Osteocyte (in vitro differentiated cells): Measurements from ENCODE around the gene LHFPL3. TPM values are rescaled to one million over a fixed set of nuclear protein-coding genes. Genes with fewer than 3 reads are reported as not detected.

Experiments
- DNase-seq: peaks from one replicate; pipeline ENCODE4 v3.0.0; 2021; ENCODE audit warnings: mixed read lengths; ENCODE audit not compliant: unreplicated experiment; ENCODE audit errors: extremely low spot score
- H3K27ac Mint-ChIP-seq: one replicate; pipeline ENCODE4 v1.8.0; 2021; ENCODE audit warnings: mild to moderate bottlenecking, mixed read lengths; ENCODE audit not compliant: unreplicated experiment
- H3K27me3 Mint-ChIP-seq: one replicate; pipeline ENCODE4 v1.8.0; 2021; ENCODE audit warnings: mixed read lengths; ENCODE audit not compliant: unreplicated experiment
- H3K36me3 Mint-ChIP-seq: one replicate; pipeline ENCODE4 v1.8.0; 2021; ENCODE audit warnings: mixed read lengths; ENCODE audit not compliant: unreplicated experiment
- H3K4me1 Mint-ChIP-seq: one replicate; pipeline ENCODE4 v1.8.0; 2021; ENCODE audit warnings: mixed read lengths; ENCODE audit not compliant: unreplicated experiment
- H3K4me3 Mint-ChIP-seq: one replicate; pipeline ENCODE4 v1.8.0; 2021; ENCODE audit warnings: mild to moderate bottlenecking, moderate library complexity, mixed read lengths; ENCODE audit not compliant: unreplicated experiment
- H3K9me3 Mint-ChIP-seq: one replicate; pipeline ENCODE4 v1.8.0; 2021; ENCODE audit warnings: mixed read lengths; ENCODE audit not compliant: unreplicated experiment
- CTCF ChIP-seq: fragments of 200-600 bp; sonication (generic); IDR thresholded peaks from 2 replicates; pipeline ENCODE4 v1.5.0; 2021; ENCODE audit warnings: antibody characterized with exemption, mild to moderate bottlenecking, moderate library complexity
- total RNA-seq: library from RNA; stranded (reverse); gene quantifications from 2 replicates; pipeline ENCODE4 v1.2.1, GENCODE V29; 2021

The LHFPL3 gene
- total RNA-seq, 1 donor from 2014 or later = not detected

GRCh38 chr7:104366390-104366789, 38.0 kb downstream of the LHFPL3 start:
- no peak overlapping the region for H3K4me3 Mint-ChIP-seq
- no peaks in the 10 kb centered on the region for H3K36me3 Mint-ChIP-seq
- no peak for TF ChIP-seq CTCF
- no peak for DNase-seq
- H3K9me3 Mint-ChIP-seq = no peaks in the 10 kb centered on the region
- H3K27ac Mint-ChIP-seq = no peak overlapping the region
- H3K27me3 Mint-ChIP-seq = no peaks in the 10 kb centered on the region
- H3K4me1 Mint-ChIP-seq = no peaks in the 10 kb centered on the region

DNA sequence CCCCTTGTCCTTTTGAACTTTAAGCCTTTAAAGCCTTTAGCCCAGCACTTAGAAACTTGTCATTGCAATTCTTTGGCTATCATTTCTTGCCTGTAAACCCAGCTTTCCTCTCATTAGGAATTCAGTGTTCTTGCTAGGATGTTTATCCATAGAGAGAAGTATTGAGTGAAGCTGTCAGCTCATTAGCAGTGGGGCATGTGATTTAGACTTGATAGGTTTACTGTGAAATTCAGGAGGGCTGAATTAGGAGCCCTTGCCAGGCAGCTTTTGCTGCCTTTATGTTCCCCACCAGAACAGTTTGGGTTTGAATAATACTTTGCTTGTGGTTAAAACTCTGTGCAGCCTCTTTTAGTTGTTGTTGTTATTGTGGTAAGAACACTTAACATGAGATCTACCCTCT, 39.5 kb downstream of the LHFPL3 start:
- TF ChIP-seq CTCF = no peak
- Mint-ChIP-seq H3K27ac (no peak overlapping the region), H3K27me3 (no peaks in the 10 kb centered on the region), H3K36me3 (no peaks in the 10 kb centered on the region), H3K4me3 (no peak overlapping the region), H3K9me3 (no peaks in the 10 kb centered on the region), H3K4me1 (no peaks in the 10 kb centered on the region)
- no peak for DNase-seq

DNA sequence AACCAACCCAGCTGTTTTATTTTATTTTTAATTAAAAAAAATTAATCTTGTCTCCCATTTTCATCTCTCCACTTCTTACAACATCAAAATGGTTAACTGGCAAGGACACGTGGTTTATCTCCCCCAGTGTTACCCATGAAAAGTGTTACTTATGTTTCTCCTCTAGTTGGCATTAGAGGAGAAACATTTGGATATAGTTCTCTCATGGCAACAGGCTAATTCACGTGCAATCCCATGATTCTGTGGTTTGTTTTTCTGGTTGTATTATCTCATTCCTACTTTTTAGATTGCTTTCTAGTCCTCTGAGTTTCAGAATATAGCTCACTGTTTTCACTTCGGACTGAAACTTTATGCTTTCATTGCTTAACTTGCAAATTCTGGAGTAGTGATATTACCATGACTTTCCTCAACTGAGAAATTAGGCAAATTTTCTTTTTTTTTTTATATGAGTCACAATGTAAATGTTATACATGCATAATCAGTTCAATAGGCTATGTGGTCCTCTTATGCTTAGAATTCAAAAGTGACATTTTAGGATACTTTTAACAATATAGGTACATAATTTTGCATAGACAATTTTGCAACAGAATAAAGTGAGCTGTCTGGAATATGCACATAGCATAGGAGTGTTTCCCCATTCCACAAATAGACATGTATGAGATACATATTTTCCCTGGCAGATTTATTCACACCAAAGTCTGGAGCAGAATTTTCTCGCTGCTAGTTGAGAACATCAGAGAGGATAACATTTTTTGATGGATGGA, 43.0 kb downstream of the LHFPL3 start:
- Mint-ChIP-seq H3K36me3 (no peaks in the 10 kb centered on the region), H3K4me3 (no peak overlapping the region), H3K9me3 (no peaks in the 10 kb centered on the region), H3K4me1 (no peaks in the 10 kb centered on the region), H3K27me3 (no peaks in the 10 kb centered on the region), H3K27ac (no peak overlapping the region)
- DNase-seq = no peak
- TF ChIP-seq CTCF = no peak

- Mint-ChIP-seq H3K27me3 (no peaks in the 10 kb centered on the region), H3K4me3 (no peak overlapping the region), H3K36me3 (no peaks in the 10 kb centered on the region), H3K9me3 (no peaks in the 10 kb centered on the region), H3K27ac (no peak overlapping the region), H3K4me1 (no peaks in the 10 kb centered on the region)
- no peak for TF ChIP-seq CTCF
- no peak for DNase-seq
These were observed 43.6 kb downstream of the LHFPL3 start for GRCh38 chr7:104371980-104372357.

DNA sequence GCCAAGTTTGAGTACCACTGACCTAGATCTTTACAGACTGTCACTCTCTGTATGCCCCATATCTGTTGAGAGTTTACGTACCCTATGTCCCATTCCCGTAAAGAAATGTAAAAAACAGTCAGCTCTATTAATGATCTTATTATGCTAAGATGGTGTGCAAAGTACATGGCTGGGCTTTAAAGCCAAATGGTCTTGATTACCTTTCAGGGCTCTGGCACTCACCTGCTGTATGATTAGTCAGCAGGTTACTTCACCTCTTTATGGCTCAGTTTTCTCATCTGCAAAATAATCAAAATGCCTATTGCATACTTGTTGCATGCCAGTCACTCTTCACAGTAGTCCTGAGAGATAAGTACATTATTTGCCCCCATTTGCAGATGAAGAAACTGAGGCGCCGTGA, 54.2 kb downstream of the LHFPL3 start:
- Mint-ChIP-seq H3K27me3 (no peaks in the 10 kb centered on the region), H3K9me3 (peaks cover 13% of the 10 kb centered on the region), H3K36me3 (no peaks in the 10 kb centered on the region), H3K4me1 (no peaks in the 10 kb centered on the region), H3K27ac (no peak overlapping the region), H3K4me3 (no peak overlapping the region)
- no peak for TF ChIP-seq CTCF
- DNase-seq = no peak
